ENCODE measurements around the gene RNLS.

The RNLS gene

GRCh38 chr10:88253622-88254021 lies 329.5 kb downstream of the RNLS start:
- Histone ChIP-seq H3K9me3 (ENCODE audit: severe bottlenecking) (no peaks in the 10 kb centered on the region), H3K4me3 (ENCODE audit: low read depth, low read length) (no peak overlapping the region), H3K27me3 (ENCODE audit: insufficient read depth, low read depth, severe bottlenecking) (no peaks in the 10 kb centered on the region), H3K36me3 (no peaks in the 10 kb centered on the region), H3K27ac (no peak overlapping the region)
- no peak for TF ChIP-seq CTCF (IDR thresholded peaks at IDR 0.05; ENCODE audit: low read depth, low read length)
- peak; percentile 52 for DNase-seq

GRCh38 chr10:88253128-88253527 lies 330.0 kb downstream of the RNLS start:
- no peaks in the 10 kb centered on the region for H3K9me3 ChIP-seq (ENCODE audit: severe bottlenecking)
- H3K36me3 ChIP-seq, result no peaks in the 10 kb centered on the region
- H3K4me3 ChIP-seq (ENCODE audit: low read depth, low read length), result no peak overlapping the region
- H3K27me3 ChIP-seq (ENCODE audit: insufficient read depth, low read depth, severe bottlenecking), result no peaks in the 10 kb centered on the region
- H3K27ac ChIP-seq, result 0 out of 2 replicates have a peak overlapping the region, but pooled peaks have one; percentile 9
- peak; percentile 12 for DNase-seq
- no peak for TF ChIP-seq CTCF (IDR thresholded peaks at IDR 0.05; ENCODE audit: low read depth, low read length)

GRCh38 chr10:88249450-88249849 lies 333.7 kb downstream of the RNLS start:
- Histone ChIP-seq H3K27ac (no peak overlapping the region), H3K36me3 (no peaks in the 10 kb centered on the region), H3K4me3 (ENCODE audit: low read depth, low read length) (no peak overlapping the region), H3K27me3 (ENCODE audit: insufficient read depth, low read depth, severe bottlenecking) (no peaks in the 10 kb centered on the region), H3K9me3 (ENCODE audit: severe bottlenecking) (no peaks in the 10 kb centered on the region)
- DNase-seq, result no peak
- TF ChIP-seq CTCF (IDR thresholded peaks at IDR 0.05; ENCODE audit: low read depth, low read length), result no peak

GRCh38 chr10:88246675-88247074 lies 336.4 kb downstream of the RNLS start:
- Histone ChIP-seq H3K27me3 (ENCODE audit: insufficient read depth, low read depth, severe bottlenecking) (no peaks in the 10 kb centered on the region), H3K9me3 (ENCODE audit: severe bottlenecking) (no peaks in the 10 kb centered on the region), H3K36me3 (no peaks in the 10 kb centered on the region), H3K27ac (no peak overlapping the region), H3K4me3 (ENCODE audit: low read depth, low read length) (no peak overlapping the region)
- no peak for DNase-seq
- no peak for TF ChIP-seq CTCF (IDR thresholded peaks at IDR 0.05; ENCODE audit: low read depth, low read length)

- no peaks in the 10 kb centered on the region for H3K27me3 ChIP-seq (ENCODE audit: insufficient read depth, low read depth, severe bottlenecking)
- no peak overlapping the region for H3K27ac ChIP-seq
- TF ChIP-seq CTCF (IDR thresholded peaks at IDR 0.05; ENCODE audit: low read depth, low read length), result no peak
- no peak overlapping the region for H3K4me3 ChIP-seq (ENCODE audit: low read depth, low read length)
- H3K36me3 ChIP-seq, result no peaks in the 10 kb centered on the region
- H3K9me3 ChIP-seq (ENCODE audit: severe bottlenecking), result no peaks in the 10 kb centered on the region
- no peak for DNase-seq
These were observed 337.1 kb downstream of the RNLS start for GRCh38 chr10:88245974-88246511.

All from WERI-Rb-1 (cell line).